AG09309 (cell line): Measurements from ENCODE around the gene JAK1.

ENCODE experiments used
- DNase-seq: peaks from one replicate; pipeline ENCODE4 v3.0.0-alpha.2; 2010; ENCODE audit warnings: low read depth
- H3K4me3 ChIP-seq: 2 replicates; pipeline ENCODE4 v1.5.1; 2011; ENCODE audit warnings: mild to moderate bottlenecking, low read depth, low read length, moderate library complexity; ENCODE audit not compliant: control insufficient read depth
- CTCF ChIP-seq: IDR thresholded peaks from 2 replicates; pipeline ENCODE4 v1.5.1; 2011; ENCODE audit warnings: mild to moderate bottlenecking, low read depth, low read length, inconsistent platforms; ENCODE audit not compliant: insufficient read depth, control insufficient read depth; ENCODE audit errors: missing control alignments

JAK1 gene

GRCh38 chr1:64908575-64908974 lies 57.8 kb downstream of the JAK1 start:
- DNase-seq = no peak
- TF ChIP-seq CTCF = no peak
- no peak overlapping the region for H3K4me3 ChIP-seq

GRCh38 chr1:64906447-64906846 lies 59.9 kb downstream of the JAK1 start:
- no peak overlapping the region for H3K4me3 ChIP-seq
- no peak for DNase-seq
- TF ChIP-seq CTCF = no peak

- no peak overlapping the region for H3K4me3 ChIP-seq
- TF ChIP-seq CTCF = no peak
- DNase-seq = no peak
Measured at GRCh38 chr1:64903593-64903992, 62.8 kb downstream of the JAK1 start.

- no peak for TF ChIP-seq CTCF
- H3K4me3 ChIP-seq = no peak overlapping the region
- DNase-seq = no peak
Measured at GRCh38 chr1:64901663-64902062, 64.7 kb downstream of the JAK1 start.

GRCh38 chr1:64900916-64901315 lies 65.4 kb downstream of the JAK1 start:
- no peak for DNase-seq
- no peak overlapping the region for H3K4me3 ChIP-seq
- TF ChIP-seq CTCF = no peak

- no peak for TF ChIP-seq CTCF
- no peak overlapping the region for H3K4me3 ChIP-seq
- peak; percentile 71 for DNase-seq
Measured at GRCh38 chr1:64898107-64898861, 68.1 kb downstream of the JAK1 start.
